ENCODE data around the gene NOX3. TPM values are rescaled to one million over a fixed set of nuclear protein-coding genes. Genes with fewer than 3 reads are reported as not detected.

NOX3 gene
- total RNA-seq, 2 experiments from 2014 or later = not detected

DNA sequence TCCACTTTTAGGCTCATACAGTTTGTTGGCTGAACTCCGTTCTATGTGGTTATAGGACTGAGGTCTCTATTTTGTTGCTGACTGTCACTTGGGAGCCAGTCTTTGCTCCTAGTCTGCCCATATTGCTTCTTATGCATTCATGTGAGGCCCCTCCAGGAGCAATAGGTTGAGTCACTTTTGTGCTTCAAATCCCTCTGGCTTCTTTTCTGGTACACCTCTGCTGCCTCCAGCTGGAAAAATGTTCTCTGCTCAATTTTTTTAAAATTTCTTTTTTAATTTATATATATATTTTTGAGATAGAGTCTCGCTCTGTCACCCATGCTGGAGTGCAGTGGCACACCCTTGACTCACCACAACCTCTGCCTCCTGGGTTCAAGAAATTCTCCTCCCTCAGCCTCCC lies 42.7 kb upstream of the NOX3 start:
- TF ChIP-seq, protein P1, sequence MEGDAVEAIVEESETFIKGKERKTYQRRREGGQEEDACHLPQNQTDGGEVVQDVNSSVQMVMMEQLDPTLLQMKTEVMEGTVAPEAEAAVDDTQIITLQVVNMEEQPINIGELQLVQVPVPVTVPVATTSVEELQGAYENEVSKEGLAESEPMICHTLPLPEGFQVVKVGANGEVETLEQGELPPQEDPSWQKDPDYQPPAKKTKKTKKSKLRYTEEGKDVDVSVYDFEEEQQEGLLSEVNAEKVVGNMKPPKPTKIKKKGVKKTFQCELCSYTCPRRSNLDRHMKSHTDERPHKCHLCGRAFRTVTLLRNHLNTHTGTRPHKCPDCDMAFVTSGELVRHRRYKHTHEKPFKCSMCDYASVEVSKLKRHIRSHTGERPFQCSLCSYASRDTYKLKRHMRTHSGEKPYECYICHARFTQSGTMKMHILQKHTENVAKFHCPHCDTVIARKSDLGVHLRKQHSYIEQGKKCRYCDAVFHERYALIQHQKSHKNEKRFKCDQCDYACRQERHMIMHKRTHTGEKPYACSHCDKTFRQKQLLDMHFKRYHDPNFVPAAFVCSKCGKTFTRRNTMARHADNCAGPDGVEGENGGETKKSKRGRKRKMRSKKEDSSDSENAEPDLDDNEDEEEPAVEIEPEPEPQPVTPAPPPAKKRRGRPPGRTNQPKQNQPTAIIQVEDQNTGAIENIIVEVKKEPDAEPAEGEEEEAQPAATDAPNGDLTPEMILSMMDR (IDR thresholded peaks at IDR 0.05) = no peak
- ChIA-PET CTCF (interaction anchor here (1.8 kb wide), 1 partner anchor 171 kb away, joined by 6 read pairs; no protein-coding TSS in a partner anchor), POLR2A (no interaction called here)
- peaks cover 9% of the 10 kb centered on the region for H3K4me1 Mint-ChIP-seq (ENCODE audit: low read depth)
- peaks cover 4% of the 10 kb centered on the region for H3K9me3 Mint-ChIP-seq
- H3K27me3 Mint-ChIP-seq = no peaks in the 10 kb centered on the region
- H3K4me3 Mint-ChIP-seq = no peak overlapping the region
- H3K27ac Mint-ChIP-seq = no peak overlapping the region
- intact Hi-C loops (cut with micrococcal nuclease) = no loop called here
- H3K36me3 Mint-ChIP-seq (ENCODE audit: low read depth) = no peaks in the 10 kb centered on the region
- ATAC-seq = no peak
- no peak for DNase-seq

DNA sequence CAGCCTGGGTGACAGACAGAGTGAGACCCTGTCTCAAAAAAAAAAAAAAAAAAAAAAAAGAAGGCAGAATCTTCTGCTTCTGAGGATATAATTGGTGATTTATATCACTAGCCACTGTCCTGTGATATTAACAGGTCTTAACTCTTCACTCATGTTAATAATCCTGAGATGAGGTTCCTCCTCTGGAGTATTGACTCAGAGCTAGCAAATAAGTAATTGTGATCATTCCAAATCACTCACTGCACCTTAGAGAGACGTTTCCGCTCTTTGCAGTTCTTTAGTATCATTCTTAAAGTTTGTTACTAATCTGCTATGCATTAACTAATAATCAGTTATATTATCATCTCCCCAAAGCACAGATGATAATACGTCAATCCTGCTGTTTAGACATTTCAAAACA lies 41.6 kb upstream of the NOX3 start:
- peaks cover 16% of the 10 kb centered on the region for H3K4me1 Mint-ChIP-seq (ENCODE audit: low read depth)
- H3K27me3 Mint-ChIP-seq = no peaks in the 10 kb centered on the region
- ATAC-seq (no peak), DNase-seq (no peak)
- ChIA-PET POLR2A (no interaction called here), CTCF (no interaction called here)
- H3K4me3 Mint-ChIP-seq = no peak overlapping the region
- H3K9me3 Mint-ChIP-seq = peaks cover 6% of the 10 kb centered on the region
- intact Hi-C loops (cut with micrococcal nuclease) = no loop called here
- H3K36me3 Mint-ChIP-seq (ENCODE audit: low read depth) = no peaks in the 10 kb centered on the region
- H3K27ac Mint-ChIP-seq = no peak overlapping the region
- TF ChIP-seq, protein P1 (IDR thresholded peaks at IDR 0.05) = no peak

DNA sequence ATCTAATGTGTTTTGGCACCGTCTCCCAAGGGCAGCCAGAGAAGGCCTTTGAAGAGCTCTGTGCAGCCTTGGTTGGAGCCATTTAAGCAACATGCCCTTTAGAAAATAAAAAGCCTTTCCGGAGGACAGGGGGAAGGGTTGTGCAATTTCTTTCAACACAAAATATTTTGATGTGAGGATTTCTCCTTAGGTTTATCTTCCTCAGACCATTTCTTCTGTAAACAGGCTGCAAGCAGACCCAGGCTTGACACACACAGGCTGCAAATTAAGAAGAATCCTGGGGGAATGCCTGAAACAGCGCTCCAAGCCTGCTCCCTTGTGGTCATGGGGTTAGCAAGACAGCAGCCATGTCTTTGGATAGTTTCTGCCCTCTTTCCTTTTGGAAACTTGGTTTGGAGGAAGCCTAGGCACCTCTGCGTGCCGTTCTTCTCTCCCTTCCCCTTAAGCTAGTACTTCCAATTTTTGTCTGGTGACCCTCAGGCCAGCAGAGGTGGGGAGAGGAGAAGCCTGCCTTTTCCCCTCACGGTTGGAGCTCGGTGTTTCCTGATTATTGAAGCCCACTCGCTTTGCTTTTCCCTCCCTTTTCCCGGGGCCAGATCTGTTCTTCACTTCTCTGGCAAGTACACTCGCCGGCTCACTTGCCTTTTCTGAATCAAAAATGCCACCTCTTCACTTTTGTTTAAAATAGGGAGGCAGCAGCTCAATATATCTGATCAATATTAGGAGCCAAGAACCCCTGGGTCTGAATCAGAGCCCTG lies 39.6 kb upstream of the NOX3 start:
- H3K4me3 Mint-ChIP-seq = no peak overlapping the region
- intact Hi-C loops (cut with micrococcal nuclease) = no loop called here
- CTCF ChIA-PET = interaction anchor here (0.7 kb wide), 1 partner anchor 11 kb away, joined by 3 read pairs; no protein-coding TSS in a partner anchor

DNA sequence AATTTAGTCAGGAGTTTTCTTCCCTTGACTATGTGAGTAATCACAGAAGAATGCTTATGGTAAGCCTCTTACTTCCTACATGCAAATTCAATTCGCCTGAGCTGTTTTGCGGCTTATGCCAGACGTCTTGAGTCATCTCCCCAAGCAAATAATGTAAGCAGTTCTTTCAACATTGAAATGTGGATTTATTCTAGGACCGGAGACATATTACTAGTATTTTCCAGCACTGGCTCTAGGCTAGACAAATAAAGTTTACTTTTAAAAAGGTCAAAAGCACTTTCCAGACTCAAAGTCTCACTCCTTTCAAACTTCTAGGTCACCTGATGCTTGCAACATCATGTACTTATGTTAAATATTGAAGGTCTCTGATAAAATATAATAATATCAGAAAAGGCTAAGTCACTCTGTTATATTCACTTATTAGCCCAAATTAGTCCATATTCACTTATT lies 38.1 kb upstream of the NOX3 start:
- CTCF ChIA-PET = interaction anchor here (0.9 kb wide), 1 partner anchor 17 kb away, joined by 3 read pairs; no protein-coding TSS in a partner anchor
- DNase-seq (peak; percentile 38), ATAC-seq (peak; percentile 75)
- Mint-ChIP-seq H3K9me3 (peaks cover 7% of the 10 kb centered on the region), H3K4me3 (no peak overlapping the region), H3K36me3 (ENCODE audit: low read depth) (no peaks in the 10 kb centered on the region), H3K27ac (peak overlapping the region; percentile 43), H3K4me1 (ENCODE audit: low read depth) (peaks cover 16% of the 10 kb centered on the region), H3K27me3 (no peaks in the 10 kb centered on the region)
- TF ChIP-seq, protein P1 (IDR thresholded peaks at IDR 0.05) = no peak
- intact Hi-C loops (cut with micrococcal nuclease) = no loop called here
- POLR2A ChIA-PET = no interaction called here

More for the DNA sequence above, 39.6 kb upstream of the NOX3 start:
- Mint-ChIP-seq H3K4me1 (ENCODE audit: low read depth) (peaks cover 16% of the 10 kb centered on the region), H3K9me3 (peaks cover 6% of the 10 kb centered on the region), H3K27ac (no peak overlapping the region), H3K27me3 (no peaks in the 10 kb centered on the region), H3K36me3 (ENCODE audit: low read depth) (no peaks in the 10 kb centered on the region)
- POLR2A ChIA-PET = interaction anchor here (0.7 kb wide), 1 partner anchor 69 kb away, joined by 3 read pairs; no protein-coding TSS in a partner anchor
- DNase-seq = no peak
- TF ChIP-seq, protein P1 (IDR thresholded peaks at IDR 0.05) = no peak
- ATAC-seq = no peak

DNA sequence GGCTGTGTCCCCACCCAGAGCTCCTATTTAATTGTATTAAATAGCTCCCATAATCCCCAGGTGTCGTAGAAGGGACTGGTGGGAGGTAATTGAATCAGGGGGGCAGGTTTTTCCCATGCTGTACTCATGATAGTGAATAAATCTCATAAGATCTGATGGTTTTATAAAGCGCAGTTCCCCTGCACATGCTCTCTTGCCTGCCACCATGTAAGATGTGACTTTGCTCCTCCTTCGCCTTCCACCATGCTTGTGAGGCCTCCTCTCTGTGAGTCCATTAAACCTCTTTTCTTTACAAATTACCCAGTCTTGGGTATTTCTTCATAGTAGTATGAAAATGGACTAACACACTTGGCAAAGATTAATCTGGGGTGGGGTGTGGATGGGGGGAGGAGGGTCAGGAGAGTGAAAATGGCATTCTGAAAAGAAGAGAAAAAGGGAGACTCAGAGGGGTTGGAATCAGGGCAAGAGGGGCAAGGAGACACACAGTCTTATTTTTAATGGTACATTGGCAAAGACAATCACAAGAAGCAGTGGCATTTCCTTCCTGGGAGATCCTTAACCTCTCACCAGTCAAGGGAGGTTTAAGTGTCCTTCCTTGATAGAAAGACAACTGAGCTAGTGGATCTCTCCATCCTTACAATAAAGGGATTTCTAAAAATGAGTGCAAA lies 37.5 kb upstream of the NOX3 start:
- no peak overlapping the region for H3K4me3 Mint-ChIP-seq
- TF ChIP-seq, protein P1 (IDR thresholded peaks at IDR 0.05) = no peak
- CTCF ChIA-PET = interaction anchor here (0.9 kb wide), 1 partner anchor 18 kb away, joined by 3 read pairs; no protein-coding TSS in a partner anchor
- ATAC-seq (peak; percentile 42), DNase-seq (no peak)
- peaks cover 7% of the 10 kb centered on the region for H3K9me3 Mint-ChIP-seq
- peak overlapping the region; percentile 43 for H3K27ac Mint-ChIP-seq
- intact Hi-C loops (cut with micrococcal nuclease) = no loop called here
- no peaks in the 10 kb centered on the region for H3K36me3 Mint-ChIP-seq (ENCODE audit: low read depth)
- POLR2A ChIA-PET = interaction anchor here (0.6 kb wide), 1 partner anchor 16 kb away, joined by 4 read pairs; no protein-coding TSS in a partner anchor
- peaks cover 14% of the 10 kb centered on the region for H3K4me1 Mint-ChIP-seq (ENCODE audit: low read depth)
- no peaks in the 10 kb centered on the region for H3K27me3 Mint-ChIP-seq

Data from activated CD8-positive, alpha-beta T cell treated with anti-CD3 and anti-CD28 coated beads for 36 hours (primary cell).